Hematopoietic multipotent progenitor cell treated with erythropoietin and hydrocortisone succinate and interleukin-3 and kit ligand, for 8 days (in vitro differentiated cells): Measurements from ENCODE around the gene MYL4.
A peak's percentile ranks its signal among the peaks of the same experiment; 100 is the strongest.
"Not testable (repeated sequence)": the region's sequence is repeated elsewhere in the genome, so short reads cannot be mapped to it uniquely, and the experiment has no call there.

Source experiments
- DNase-seq: peaks from one replicate; pipeline ENCODE4 v3.0.0-alpha.2; 2015

MYL4 gene

DNA sequence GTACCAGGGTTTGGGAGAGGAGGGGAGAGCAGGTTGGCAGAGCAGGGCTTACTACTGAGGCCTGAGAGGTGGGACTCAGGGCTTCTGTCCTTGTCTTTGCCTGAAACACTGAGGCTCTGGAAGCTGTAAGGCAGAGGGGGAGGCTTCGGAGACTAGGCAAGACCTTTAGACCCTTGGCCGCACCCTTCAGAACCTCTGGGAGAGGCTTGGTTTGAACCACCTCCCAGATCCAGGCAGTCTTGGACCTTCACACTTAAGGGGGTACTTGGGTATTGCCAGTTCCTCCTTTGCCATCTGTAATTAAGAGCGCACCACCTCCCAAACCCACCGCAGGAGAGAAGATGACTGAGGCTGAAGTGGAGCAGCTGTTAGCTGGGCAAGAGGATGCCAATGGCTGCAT is 12.9 kb downstream of the MYL4 start:
- no peak for DNase-seq

DNA sequence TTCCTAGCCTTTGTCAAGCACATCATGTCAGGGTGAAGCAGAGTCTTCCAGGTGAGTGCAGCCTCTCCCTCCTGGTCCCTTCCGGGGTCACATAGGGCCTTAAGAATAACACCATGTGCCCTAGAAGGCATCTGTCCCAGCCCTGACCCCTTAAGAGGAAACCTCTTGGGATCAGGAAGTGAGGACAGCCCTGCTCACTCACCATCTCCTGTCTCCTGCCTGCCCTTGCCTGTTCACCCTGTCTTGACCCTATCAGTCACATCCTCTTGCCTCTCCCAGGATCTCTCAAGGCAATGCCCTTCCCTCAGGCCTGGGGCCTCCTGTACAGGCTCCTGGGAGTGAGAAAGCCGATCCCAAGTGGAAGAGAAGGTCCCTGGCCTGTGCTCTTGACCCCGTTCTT is 13.9 kb downstream of the MYL4 start:
- DNase-seq: no peak

DNA sequence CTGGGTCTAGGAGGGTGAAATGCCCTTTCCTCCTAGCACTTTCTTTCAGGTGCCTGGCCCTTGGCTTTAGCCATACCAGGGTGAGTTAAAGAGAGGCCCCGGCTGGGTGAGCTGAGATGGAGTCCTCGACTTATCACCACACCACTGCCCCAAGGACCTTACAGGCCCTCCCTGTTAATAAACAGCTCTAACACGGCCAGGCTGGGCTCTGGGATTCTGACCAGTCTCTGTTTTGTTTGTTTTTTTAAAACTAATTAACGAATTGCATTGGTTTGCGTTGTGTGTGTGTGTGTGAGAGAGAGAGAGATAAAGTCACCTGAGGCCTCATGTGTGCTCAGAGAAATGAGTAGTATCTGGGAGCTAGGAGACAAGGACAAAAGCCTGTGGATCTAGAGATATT is 14.3 kb downstream of the MYL4 start:
- no peak for DNase-seq

DNA sequence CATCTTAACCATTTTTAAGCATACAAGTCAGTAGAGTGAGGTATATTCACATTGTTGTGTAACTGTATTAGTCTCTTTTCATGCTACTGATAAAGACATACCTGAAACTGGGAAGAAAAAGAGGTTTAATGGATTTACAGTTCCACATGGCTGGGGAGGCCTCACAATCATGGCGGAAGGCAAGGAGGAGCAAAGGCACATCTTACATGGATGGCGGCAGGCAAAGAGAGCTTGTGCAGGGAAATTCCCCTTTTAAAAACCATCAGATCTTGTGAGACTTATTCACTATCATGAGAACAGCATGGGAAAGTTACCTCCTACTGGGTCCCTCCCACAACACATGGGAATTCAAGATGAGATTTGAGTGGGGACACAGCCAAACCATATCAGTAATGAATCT is 14.9 kb downstream of the MYL4 start:
- not testable (repeated sequence) for DNase-seq

- DNase-seq: no peak
Observed at GRCh38 chr17:47224966-47225365, 15.8 kb downstream of the MYL4 start.

DNA sequence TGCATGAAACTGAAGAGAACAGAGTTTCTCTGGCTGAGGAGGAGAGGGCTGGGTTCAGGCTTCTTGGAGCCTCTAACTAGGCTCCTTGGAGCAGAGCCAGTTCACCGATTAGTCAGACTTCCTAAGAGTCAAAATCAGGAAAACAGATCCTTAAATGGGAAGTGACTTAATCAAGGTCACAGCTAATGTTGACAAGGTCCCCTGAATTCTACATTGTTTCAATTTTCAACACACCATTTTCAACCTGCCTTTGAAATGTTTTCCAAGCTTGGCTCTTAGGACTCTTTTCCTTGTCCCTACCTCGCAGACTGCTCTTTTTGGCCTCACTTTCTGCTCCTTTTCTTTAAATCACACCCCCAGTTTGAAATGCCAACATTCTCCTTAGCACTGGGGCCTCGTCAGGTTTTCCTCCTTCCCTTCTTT is 16.3 kb downstream of the MYL4 start:
- DNase-seq: peak; percentile 39

GRCh38 chr17:47225911-47226688 is 17.0 kb downstream of the MYL4 start:
- DNase-seq: no peak

GRCh38 chr17:47227862-47228261 is 18.7 kb downstream of the MYL4 start:
- no peak for DNase-seq

DNA sequence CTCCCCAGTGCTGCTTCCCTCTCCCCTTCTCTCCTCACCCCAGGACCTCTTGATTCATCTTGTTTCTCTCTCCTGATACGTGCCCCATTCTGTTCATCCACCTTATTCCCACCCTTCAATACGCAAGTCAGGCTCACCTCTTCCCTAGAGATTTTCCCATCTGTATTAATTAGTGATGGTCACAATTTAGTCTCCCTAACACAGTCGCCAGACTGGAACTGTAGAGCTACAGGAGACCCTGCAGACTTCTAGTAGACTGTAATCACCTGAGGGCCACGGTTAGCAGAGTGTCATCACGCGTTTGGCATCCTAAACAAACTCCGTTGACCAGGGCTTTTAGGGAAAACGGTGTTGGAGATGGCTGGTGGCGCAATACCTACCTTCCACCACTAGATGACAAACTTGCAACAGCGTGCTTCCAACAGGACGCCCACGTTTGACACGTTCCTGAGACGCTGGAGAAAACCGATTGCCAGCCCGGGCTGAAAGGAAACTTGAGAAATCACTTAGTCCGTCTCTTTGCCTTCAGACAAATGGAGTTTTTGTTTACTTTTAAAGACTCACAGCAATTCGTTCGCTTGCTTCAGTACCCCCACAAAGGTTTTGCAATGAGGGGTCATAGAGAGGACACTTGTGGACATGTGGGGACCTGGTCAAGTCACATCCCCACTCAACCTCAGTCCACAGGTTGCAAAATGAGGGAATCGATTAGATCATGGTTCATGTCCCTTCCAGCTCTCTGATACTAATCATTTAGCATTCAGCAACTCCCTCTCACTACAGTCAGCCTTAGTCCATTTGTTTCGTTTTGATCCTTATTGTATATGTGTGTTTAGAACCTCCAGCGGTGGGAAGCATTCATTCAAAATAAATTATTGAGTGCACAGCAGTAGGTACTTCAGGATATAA is 20.6 kb downstream of the MYL4 start:
- peak; percentile 90 for DNase-seq

DNA sequence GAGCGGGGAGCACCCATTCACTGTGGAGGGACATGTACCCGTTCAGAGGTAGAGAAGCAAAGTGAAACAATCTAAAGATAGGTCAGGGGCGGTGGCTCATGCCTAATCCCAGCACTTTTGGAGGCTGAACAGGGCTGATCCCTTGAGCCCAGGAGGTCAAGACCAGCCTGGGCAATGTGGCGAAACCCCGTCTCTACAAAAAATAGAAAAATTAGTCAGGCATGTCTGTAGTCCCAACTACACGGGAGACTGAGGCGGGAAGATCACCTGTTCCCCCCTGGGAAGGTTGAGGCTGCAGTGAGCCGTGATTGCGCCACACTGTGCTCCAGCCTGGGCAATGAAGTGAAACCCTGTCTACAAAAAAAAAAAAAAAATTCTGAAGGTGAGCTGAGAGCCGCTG is 21.7 kb downstream of the MYL4 start:
- no peak for DNase-seq

GRCh38 chr17:47231334-47231733 is 22.2 kb downstream of the MYL4 start:
- DNase-seq: no peak

DNA sequence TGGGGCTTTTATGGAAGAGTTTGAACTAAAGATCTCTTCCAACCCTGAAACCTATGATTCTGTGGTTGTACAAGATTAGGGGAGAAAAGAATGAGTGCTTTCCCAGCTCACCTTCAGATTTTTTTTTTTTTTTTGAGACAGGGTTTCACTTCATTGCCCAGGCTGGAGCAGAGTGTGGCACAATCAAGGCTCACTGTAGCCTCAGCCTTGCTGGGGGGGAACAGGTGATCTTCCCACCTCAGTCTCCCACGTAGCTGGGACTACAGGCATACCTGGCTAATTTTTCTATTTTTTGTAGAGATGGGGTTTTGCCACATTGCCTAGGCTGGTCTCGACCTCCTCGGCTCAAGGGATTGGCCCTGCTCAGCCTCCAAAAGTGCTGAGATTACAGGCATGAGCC is 22.7 kb downstream of the MYL4 start:
- DNase-seq: no peak

GRCh38 chr17:47232465-47232864 is 23.3 kb downstream of the MYL4 start:
- no peak for DNase-seq

DNA sequence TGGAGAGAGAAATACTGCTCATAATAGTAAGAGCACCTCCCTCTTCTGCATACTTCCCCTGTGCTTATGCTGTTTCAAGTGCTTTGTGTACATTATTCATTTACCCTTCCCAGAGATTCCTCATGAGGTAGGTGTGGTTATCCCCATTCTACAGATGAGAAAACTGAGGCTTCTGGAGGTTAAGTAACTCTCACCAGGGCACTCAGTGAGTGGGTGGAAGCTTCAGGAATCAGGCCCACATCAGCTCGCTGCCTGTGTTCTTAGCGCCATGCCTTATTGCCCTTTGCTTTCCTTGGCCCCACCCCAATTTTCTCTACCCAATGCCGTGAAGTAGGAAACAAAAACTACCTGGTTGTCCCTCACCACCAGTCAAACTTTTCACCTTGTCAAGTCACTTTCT is 26.4 kb downstream of the MYL4 start:
- no peak for DNase-seq

DNA sequence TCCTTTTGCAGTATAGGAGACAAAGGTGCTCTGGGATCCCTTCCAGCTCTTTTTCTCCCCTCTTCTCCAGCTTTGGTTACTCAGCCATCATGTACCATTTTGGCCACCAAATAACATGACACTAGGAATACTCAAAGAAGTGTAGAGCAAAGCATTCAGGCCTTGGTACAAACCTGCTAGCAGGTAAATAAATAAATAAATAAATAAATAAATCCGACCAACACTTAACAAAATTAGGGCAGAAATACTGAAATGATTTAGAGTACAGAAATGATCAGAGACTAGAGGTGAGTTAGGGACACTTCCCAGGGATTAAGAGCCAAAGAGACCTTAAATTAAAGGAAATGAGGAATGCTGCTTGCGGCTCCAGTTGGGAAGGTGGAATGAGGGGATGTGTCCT is 26.8 kb downstream of the MYL4 start:
- DNase-seq: no peak

DNA sequence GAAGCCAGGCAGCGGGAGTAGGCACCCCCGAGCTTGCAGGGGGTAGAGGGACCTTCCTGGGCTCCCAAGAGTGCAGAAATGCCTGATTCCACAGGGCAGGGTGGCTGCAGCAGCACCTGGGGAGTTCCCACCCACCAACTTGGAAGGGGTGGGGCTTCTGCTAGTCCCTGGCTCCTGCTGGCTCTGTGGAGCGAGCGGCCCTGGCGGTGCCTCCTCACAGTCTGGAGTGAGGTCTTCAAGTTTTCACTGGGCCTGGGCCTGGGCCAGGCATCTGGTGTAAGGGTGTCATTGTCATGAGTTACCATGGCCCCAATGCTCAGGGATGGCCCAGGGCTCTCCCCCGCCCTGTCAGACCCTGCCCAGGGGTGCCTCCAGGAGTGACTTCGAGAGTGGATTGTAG is 28.7 kb downstream of the MYL4 start:
- no peak for DNase-seq

GRCh38 chr17:47238321-47239010 is 29.3 kb downstream of the MYL4 start:
- no peak for DNase-seq

DNA sequence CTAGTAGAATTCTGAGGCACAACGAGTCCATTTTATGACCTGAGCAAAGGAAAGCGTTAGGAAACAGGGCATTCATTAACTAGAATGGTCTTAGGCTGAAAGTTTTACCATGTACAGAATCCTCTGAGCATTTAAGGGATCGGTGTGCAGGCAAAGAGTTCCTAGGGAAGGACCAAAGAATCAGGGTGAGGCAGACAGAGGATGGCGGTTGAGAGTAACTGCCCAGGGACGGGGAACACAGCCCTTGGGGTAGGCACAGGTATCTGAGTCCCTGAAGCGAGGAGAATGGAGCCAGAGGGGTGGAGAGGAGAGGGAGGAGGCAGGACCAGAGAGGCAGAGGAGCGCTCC is 30.4 kb downstream of the MYL4 start:
- no peak for DNase-seq

- peak; percentile 98 for DNase-seq
Observed at GRCh38 chr17:47239967-47240651, 31.0 kb downstream of the MYL4 start.

- no peak for DNase-seq
Observed at GRCh38 chr17:47240806-47241205, 31.7 kb downstream of the MYL4 start.

DNA sequence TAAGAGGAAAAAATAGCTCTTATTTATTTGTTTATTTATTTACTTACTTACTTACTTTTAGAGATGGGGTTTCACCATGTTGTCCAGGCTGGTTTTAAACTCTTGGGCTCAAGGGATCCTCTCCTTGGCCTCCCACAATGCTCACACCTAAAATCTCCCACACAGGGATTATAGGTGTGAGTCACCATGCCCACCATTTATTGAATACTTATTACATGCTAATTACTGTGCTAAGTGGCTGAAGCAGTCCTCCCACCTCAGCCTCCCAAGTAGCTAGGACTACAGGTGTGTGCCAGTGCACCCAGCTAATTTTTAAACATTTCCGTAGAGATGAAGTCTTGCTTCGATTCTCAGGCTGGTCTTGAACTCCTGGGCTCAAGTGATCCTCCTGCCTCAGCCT is 33.5 kb downstream of the MYL4 start:
- DNase-seq: no peak

DNA sequence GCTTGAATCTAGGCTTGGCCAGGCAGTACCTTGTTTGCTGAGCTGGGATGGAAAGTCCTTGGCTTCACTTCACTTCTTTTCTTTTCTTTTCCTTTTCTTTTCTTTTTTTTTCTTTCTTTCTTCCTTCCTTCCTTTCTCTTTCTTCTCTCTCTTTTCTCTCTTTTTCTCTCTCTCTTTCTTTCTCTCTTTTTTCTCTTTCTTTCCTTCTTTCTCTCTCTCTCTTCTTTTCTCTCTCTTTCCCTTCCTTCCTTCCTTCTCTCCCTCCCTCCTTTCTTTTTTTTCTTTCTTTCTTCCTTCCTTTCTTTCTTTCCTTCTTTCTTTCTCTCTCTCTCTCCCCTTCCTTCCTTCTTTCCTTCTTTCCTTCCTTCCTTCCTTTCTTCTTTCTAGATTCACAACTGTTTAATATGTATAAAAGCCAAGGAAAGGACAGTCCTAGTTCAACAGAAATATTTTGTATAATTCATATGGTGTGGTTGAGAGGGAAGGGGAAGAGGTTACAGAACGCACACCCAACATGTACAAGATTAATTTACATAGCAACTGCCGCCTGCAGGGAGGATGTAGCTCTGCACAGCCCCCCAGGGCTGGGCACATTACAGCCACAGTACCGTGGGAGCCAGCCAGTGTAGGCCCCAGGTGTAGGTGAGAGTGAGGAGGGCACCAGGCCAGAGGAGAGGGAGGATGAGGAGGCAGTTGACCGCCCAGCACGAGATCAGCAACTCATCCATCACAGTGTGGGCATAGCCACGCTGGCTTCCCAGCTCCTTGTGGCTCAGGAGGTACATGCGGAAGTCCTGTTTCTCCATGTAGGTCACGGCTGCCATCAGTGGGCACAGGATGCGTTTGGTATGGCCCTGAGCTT is 34.8 kb downstream of the MYL4 start:
- DNase-seq: no peak
